ENCODE data around the gene SHC4. TPM values are rescaled to one million over a fixed set of nuclear protein-coding genes. Genes with fewer than 3 reads are reported as not detected.

The SHC4 gene
- polyA plus RNA-seq, 3 donors, result 0.09 TPM; not detected in 2

- H3K4me3 ChIP-seq (replicated peaks in 1 of 3; ENCODE audit: low read depth in 2 of 3, low read length in 3 of 3), result no peak overlapping the region
- peak overlapping the region; percentile 65 for H2AFZ ChIP-seq (ENCODE audit: insufficient read depth, low read depth, low read length, poor library complexity, severe bottlenecking)
- no peaks in the 10 kb centered on the region for H3K27me3 ChIP-seq (ENCODE audit: control insufficient read depth in 2 of 2, insufficient read depth in 2 of 2, low read length in 2 of 2)
- Mint-ChIP-seq H3K9me3 (no peaks in the 10 kb centered on the region), H3K4me3 (no peak overlapping the region), H3K36me3 (peaks cover 25 to 36% of the 10 kb centered on the region in 2 donors), H3K4me1 (peaks cover 10% of the 10 kb centered on the region), H3K27me3 (ENCODE audit: low read depth in 3 of 3) (no peaks in the 10 kb centered on the region), H3K27ac (peak overlapping the region in 3 of 7 donors; percentile 12 to 57 (median 22))
- peak; percentile 17 to 54 (median 18) for DNase-seq
- H3K4me1 ChIP-seq (ENCODE audit: control insufficient read depth in 1 of 2, insufficient read depth in 2 of 2, low read length in 2 of 2), result no peaks in the 10 kb centered on the region
- intact Hi-C loops (cut with micrococcal nuclease), result no loop called here
- H3K4me2 ChIP-seq (replicated peaks; ENCODE audit: extremely low read depth, low read length, poor library complexity, severe bottlenecking), result peak overlapping the region; percentile 13
- no peak overlapping the region for H3K9ac ChIP-seq (ENCODE audit: insufficient read depth, low read length, poor library complexity, severe bottlenecking)
- no CpG with 5 or more reads among the region's 4 CpGs for WGBS (ENCODE audit: insufficient coverage)
- peak overlapping the region in 1 of 2 donors; percentile 70 for H3K27ac ChIP-seq (ENCODE audit: low read depth in 1 of 2, low read length in 2 of 2)
- peak; percentile 78 for TF ChIP-seq CTCF (IDR thresholded peaks at IDR 0.05)
- H3K36me3 ChIP-seq (replicated peaks in 1 of 2; ENCODE audit: control insufficient read depth in 1 of 2, insufficient read depth in 2 of 2, low read length in 2 of 2), result peaks cover 12 to 30% of the 10 kb centered on the region in 2 donors
- H3K79me2 ChIP-seq (ENCODE audit: insufficient read depth, low read length), result peaks cover 58% of the 10 kb centered on the region
- H4K20me1 ChIP-seq (ENCODE audit: insufficient read depth, low read length), result no peaks in the 10 kb centered on the region
- H3K9me3 ChIP-seq (replicated peaks in 1 of 2; ENCODE audit: control insufficient read depth in 1 of 2, insufficient read depth in 1 of 2, low read length in 2 of 2), result no peaks in the 10 kb centered on the region
Measured at GRCh38 chr15:48800811-48801455, 162.8 kb downstream of the SHC4 start.

GRCh38 chr15:48800245-48800644 is 163.5 kb downstream of the SHC4 start:
- H3K4me3 ChIP-seq (replicated peaks in 1 of 3; ENCODE audit: low read depth in 2 of 3, low read length in 3 of 3), result no peak overlapping the region
- intact Hi-C loops (cut with micrococcal nuclease), result no loop called here
- H3K9ac ChIP-seq (ENCODE audit: insufficient read depth, low read length, poor library complexity, severe bottlenecking), result no peak overlapping the region
- H3K27ac ChIP-seq (ENCODE audit: low read depth in 1 of 2, low read length in 2 of 2), result peak overlapping the region in 1 of 2 donors; percentile 70
- no peak for DNase-seq
- H3K36me3 ChIP-seq (replicated peaks in 1 of 2; ENCODE audit: control insufficient read depth in 1 of 2, insufficient read depth in 2 of 2, low read length in 2 of 2), result peaks cover 12 to 25% of the 10 kb centered on the region in 2 donors
- H3K36me3 Mint-ChIP-seq, result peaks cover 24 to 32% of the 10 kb centered on the region in 2 donors
- no peaks in the 10 kb centered on the region for H3K27me3 Mint-ChIP-seq (ENCODE audit: low read depth in 3 of 3)
- peaks cover 14% of the 10 kb centered on the region for H3K4me1 Mint-ChIP-seq
- H3K9me3 Mint-ChIP-seq, result no peaks in the 10 kb centered on the region
- H4K20me1 ChIP-seq (ENCODE audit: insufficient read depth, low read length), result no peaks in the 10 kb centered on the region
- H3K4me3 Mint-ChIP-seq, result no peak overlapping the region
- no peak overlapping the region for H3K27ac Mint-ChIP-seq
- H3K4me1 ChIP-seq (ENCODE audit: control insufficient read depth in 1 of 2, insufficient read depth in 2 of 2, low read length in 2 of 2), result peaks cover 6% of the 10 kb centered on the region in 2 donors
- H3K27me3 ChIP-seq (ENCODE audit: control insufficient read depth in 2 of 2, insufficient read depth in 2 of 2, low read length in 2 of 2), result no peaks in the 10 kb centered on the region
- H3K79me2 ChIP-seq (ENCODE audit: insufficient read depth, low read length), result peaks cover 52% of the 10 kb centered on the region
- no peak overlapping the region for H3K4me2 ChIP-seq (replicated peaks; ENCODE audit: extremely low read depth, low read length, poor library complexity, severe bottlenecking)
- no peaks in the 10 kb centered on the region for H3K9me3 ChIP-seq (replicated peaks in 1 of 2; ENCODE audit: control insufficient read depth in 1 of 2, insufficient read depth in 1 of 2, low read length in 2 of 2)
- TF ChIP-seq CTCF (IDR thresholded peaks at IDR 0.05), result no peak
- WGBS (ENCODE audit: insufficient coverage), result no CpG with 5 or more reads among the region's 1 CpG
- peak overlapping the region; percentile 65 for H2AFZ ChIP-seq (ENCODE audit: insufficient read depth, low read depth, low read length, poor library complexity, severe bottlenecking)

All from CD14-positive monocyte (primary cell).